Sigmoid colon (tissue), 3 donors: ENCODE data around the gene GREB1L.

Experiments used
- CTCF ChIP-seq, 4 experiments: fragments of 450-650 bp in 3 of 4; fragments of 200-600 bp in 1 of 4; IDR thresholded peaks; one replicate each; pipeline ENCODE4 v1.5.1; 2016 to 2019; ENCODE audit warnings: antibody characterized with exemption in 4 of 4, mild to moderate bottlenecking in 3 of 4, moderate library complexity in 2 of 4
- POLR2A ChIP-seq, 2 donors: fragments of 450-650 bp; IDR thresholded peaks; one replicate each; pipeline ENCODE4 v1.6.1; 2016; ENCODE audit warnings: antibody characterized with exemption in 2 of 2, mild to moderate bottlenecking in 2 of 2, moderate library complexity in 2 of 2

DNA sequence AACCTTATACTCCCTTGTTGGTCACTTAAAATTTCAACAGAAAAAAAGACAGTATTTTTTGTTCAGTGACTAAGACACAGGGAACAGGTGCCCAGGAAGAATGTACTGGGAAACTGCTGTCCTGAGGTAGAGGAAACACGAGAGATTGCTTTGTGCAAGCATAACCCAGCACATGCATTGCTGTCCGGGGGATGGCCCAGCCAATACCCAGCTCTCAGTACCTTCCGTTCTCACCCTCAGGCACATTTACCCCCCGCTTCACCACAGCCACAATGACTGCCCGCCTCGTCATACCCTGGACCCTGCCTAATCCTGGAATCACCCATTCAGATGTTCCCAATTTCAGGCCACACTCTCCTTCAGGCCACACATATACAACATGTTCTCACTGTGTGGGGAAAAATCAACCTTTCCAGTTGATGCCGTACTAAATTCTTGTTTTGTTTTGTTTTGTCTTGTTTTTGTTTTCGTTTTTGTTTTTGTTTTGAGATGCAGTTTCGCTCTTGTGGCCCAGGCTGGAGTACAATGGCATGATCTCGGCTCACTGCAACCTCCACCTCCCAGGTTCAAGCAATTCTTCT is 217.8 kb downstream of the GREB1L start:
- TF ChIP-seq CTCF (IDR thresholded peaks at IDR 0.05) (no peak), POLR2A (IDR thresholded peaks at IDR 0.05) (no peak)
